Left renal pelvis (tissue), 4 donors: Measurements from ENCODE around the gene ENTPD6. TPM values are rescaled to one million over a fixed set of nuclear protein-coding genes. Genes with fewer than 3 reads are reported as not detected.

ENCODE experiments used
- DNase-seq, 4 donors: peaks; one replicate each; pipeline ENCODE4 v3.0.0-alpha.2; 2013; ENCODE audit warnings: low read depth in 4 of 4, low spot score in 3 of 4
- polyA plus RNA-seq, 4 donors: library from polyadenylated mRNA; unstranded; fragments of 120-200 nt; gene quantifications; one replicate each; pipeline ENCODE4 v1.2.1, GENCODE V29; 2013; ENCODE audit not compliant: insufficient read length in 4 of 4

Gene ENTPD6
- polyA plus RNA-seq, 4 donors, result 28.0 to 49.2 (median 40.4) TPM

GRCh38 chr20:25187220-25187619 is 8.3 kb upstream of the ENTPD6 start:
- no peak for DNase-seq

- DNase-seq, result no peak
These were observed 7.9 kb upstream of the ENTPD6 start for GRCh38 chr20:25187635-25188034.

GRCh38 chr20:25188218-25188617 is 7.3 kb upstream of the ENTPD6 start:
- no peak for DNase-seq

- no peak for DNase-seq
These were observed 4.5 kb upstream of the ENTPD6 start for GRCh38 chr20:25191051-25191450.

- DNase-seq, result no peak
These were observed 3.8 kb upstream of the ENTPD6 start for GRCh38 chr20:25191689-25192088.

- no peak for DNase-seq
These were observed 1.7 kb upstream of the ENTPD6 start for GRCh38 chr20:25193843-25194242.

- no peak for DNase-seq
These were observed 1.1 kb upstream of the ENTPD6 start for GRCh38 chr20:25194333-25194972.

GRCh38 chr20:25195962-25196785 is 662 bp downstream of the ENTPD6 start:
- peak in 3 of 4 donors; percentile 9 to 12 (median 12) for DNase-seq

GRCh38 chr20:25196786-25197120 is 1.2 kb downstream of the ENTPD6 start:
- peak in 3 of 4 donors; percentile 5 to 10 (median 9) for DNase-seq

GRCh38 chr20:25197183-25197869 is 1.8 kb downstream of the ENTPD6 start:
- DNase-seq, result no peak

GRCh38 chr20:25197870-25198190 is 2.3 kb downstream of the ENTPD6 start:
- no peak for DNase-seq

- DNase-seq, result no peak
These were observed 3.3 kb downstream of the ENTPD6 start for GRCh38 chr20:25198663-25199383.

- no peak for DNase-seq
These were observed 4.2 kb downstream of the ENTPD6 start for GRCh38 chr20:25199473-25200260.

GRCh38 chr20:25203089-25203488 is 7.6 kb downstream of the ENTPD6 start:
- no peak for DNase-seq

- DNase-seq, result no peak
These were observed 8.4 kb downstream of the ENTPD6 start for GRCh38 chr20:25203871-25204320.

- no peak for DNase-seq
These were observed 9.2 kb downstream of the ENTPD6 start for GRCh38 chr20:25204550-25205276.

- DNase-seq, result no peak
These were observed 10.0 kb downstream of the ENTPD6 start for GRCh38 chr20:25205277-25206062.

GRCh38 chr20:25206063-25206403 is 10.5 kb downstream of the ENTPD6 start:
- no peak for DNase-seq

GRCh38 chr20:25206548-25206947 is 11.0 kb downstream of the ENTPD6 start:
- no peak for DNase-seq
